GM21528 (cell line): ENCODE results near the gene SMG7.

Experiments used
- ATAC-seq: cut with Tn5 transposase; IDR thresholded peaks from one replicate; pipeline ENCODE4 v1.9.1; 2021; ENCODE audit warnings: mild to moderate bottlenecking, moderate library complexity; ENCODE audit not compliant: unreplicated experiment, low FRiP score

Gene SMG7

GRCh38 chr1:183559061-183559460, 86.8 kb downstream of the SMG7 start:
- no peak for ATAC-seq

GRCh38 chr1:183562701-183563100, 90.4 kb downstream of the SMG7 start:
- ATAC-seq: no peak

- ATAC-seq: no peak
Observed at GRCh38 chr1:183565261-183565660, 93.0 kb downstream of the SMG7 start.

GRCh38 chr1:183566026-183566425, 93.7 kb downstream of the SMG7 start:
- ATAC-seq: no peak

- no peak for ATAC-seq
Observed at GRCh38 chr1:183567584-183567983, 95.3 kb downstream of the SMG7 start.

GRCh38 chr1:183568176-183569021, 96.1 kb downstream of the SMG7 start:
- ATAC-seq: no peak

- no peak for ATAC-seq
Observed at GRCh38 chr1:183569141-183569540, 96.8 kb downstream of the SMG7 start.

GRCh38 chr1:183569801-183570200, 97.5 kb downstream of the SMG7 start:
- ATAC-seq: no peak

- no peak for ATAC-seq
Observed at GRCh38 chr1:183570451-183570850, 98.2 kb downstream of the SMG7 start.

GRCh38 chr1:183571678-183572268, 99.5 kb downstream of the SMG7 start:
- ATAC-seq: no peak

- ATAC-seq: no peak
Observed at GRCh38 chr1:183572721-183573120, 100.4 kb downstream of the SMG7 start.

- no peak for ATAC-seq
Observed at GRCh38 chr1:183575606-183576005, 103.3 kb downstream of the SMG7 start.

- ATAC-seq: no peak
Observed at GRCh38 chr1:183576537-183576936, 104.2 kb downstream of the SMG7 start.

- ATAC-seq: no peak
Observed at GRCh38 chr1:183577897-183578465, 105.7 kb downstream of the SMG7 start.

GRCh38 chr1:183578856-183579255, 106.6 kb downstream of the SMG7 start:
- ATAC-seq: no peak

- no peak for ATAC-seq
Observed at GRCh38 chr1:183580281-183580682, 108.0 kb downstream of the SMG7 start.

- no peak for ATAC-seq
Observed at GRCh38 chr1:183582021-183582713, 109.9 kb downstream of the SMG7 start.

GRCh38 chr1:183583466-183583865, 111.2 kb downstream of the SMG7 start:
- ATAC-seq: no peak

GRCh38 chr1:183584147-183584546, 111.8 kb downstream of the SMG7 start:
- ATAC-seq: no peak

- no peak for ATAC-seq
Observed at GRCh38 chr1:183585038-183585437, 112.7 kb downstream of the SMG7 start.

GRCh38 chr1:183586455-183586854, 114.2 kb downstream of the SMG7 start:
- no peak for ATAC-seq
